K562 (cell line): Measurements from ENCODE around the gene SV2A. TPM values are rescaled to one million over a fixed set of nuclear protein-coding genes. Genes with fewer than 3 reads are reported as not detected.

Source experiments
- ATAC-seq: fragments of 200-7000 bp; cut with Tn5 transposase; 3 replicates; pipeline ENCODE4 v1.9.1; 2020; ENCODE audit warnings: moderate library complexity
- BruUV-seq: library from RNA; stranded (reverse); fragments of 400-500 nt; replicated peaks from 2 replicates; lab custom pipeline; 2021; lab: Mats Ljungman, UMichigan
- CTCF ChIA-PET: fragments of 300-600 bp; formaldehyde crosslinking; extraction: SDS; loops from one replicate; lab custom pipeline; 2021; ENCODE audit warnings: low intra/inter-chr PET ratio; lab: Yijun Ruan, JAX
- POLR2A ChIA-PET: fragments of 300-600, 350-650 bp; sonication (Branson Sonifier 250); formaldehyde crosslinking; extraction: SDS; loops from one replicate; lab custom pipeline; 2021; ENCODE audit warnings: antibody characterized with exemption, inconsistent platforms; lab: Yijun Ruan, JAX
- DNase-seq, 4 experiments: peaks; one replicate each; pipeline versions ENCODE4 v3.0.0 to v3.0.0-alpha.2; 2011 to 2018; ENCODE audit warnings: low spot score in 3 of 4, mixed read lengths in 3 of 4; ENCODE audit errors: extremely low read depth in 1 of 4
- FAIRE-seq: peaks from 2 replicates; lab custom pipeline; 2011; peaks lifted over from hg19 to GRCh38; lab: Jason Lieb, UNC
- H2AFZ ChIP-seq: 2 replicates; pipeline ENCODE4 v1.6.0; 2011; ENCODE audit warnings: low read depth, low read length, control low read depth, inconsistent platforms
- H3K27ac ChIP-seq: fragments of 200-600 bp; 3 replicates; pipeline ENCODE4 v1.8.0; 2011; ENCODE audit warnings: low read depth, mild to moderate bottlenecking, control low read depth, inconsistent platforms, low read length, moderate library complexity, mixed read lengths; ENCODE audit errors: extremely low read depth
- H3K27me3 ChIP-seq, 2 experiments: fragments of 300-600 bp in 1 of 2; 2 replicates in 1 of 2; 3 replicates in 1 of 2; pipeline versions ENCODE4 v1.6.0 to v1.8.0; 2011; ENCODE audit warnings: inconsistent platforms in 2 of 2, low read length in 2 of 2, mild to moderate bottlenecking in 1 of 2, mixed read lengths in 1 of 2, moderate library complexity in 1 of 2; ENCODE audit not compliant: control insufficient read depth in 2 of 2, insufficient read depth in 2 of 2
- H3K36me3 ChIP-seq: fragments of 300-600 bp; 3 replicates; pipeline ENCODE4 v1.8.0; 2011; ENCODE audit warnings: mild to moderate bottlenecking, low read length, inconsistent platforms; ENCODE audit not compliant: control insufficient read depth, insufficient read depth
- H3K4me1 ChIP-seq, 2 experiments: fragments of 200-600 bp in 1 of 2; replicated peaks in 1 of 2; 2 replicates in 1 of 2; 3 replicates in 1 of 2; pipeline versions ENCODE4 v1.5.1 to v1.8.0; 2011; ENCODE audit warnings: inconsistent platforms in 2 of 2, low read length in 2 of 2, mild to moderate bottlenecking in 1 of 2, mixed read lengths in 1 of 2, moderate library complexity in 1 of 2; ENCODE audit not compliant: control insufficient read depth in 2 of 2, insufficient read depth in 2 of 2
- H3K4me2 ChIP-seq: 2 replicates; pipeline ENCODE4 v1.6.1; 2011; ENCODE audit warnings: low read length, control low read depth, inconsistent platforms, mixed read lengths; ENCODE audit not compliant: insufficient read depth
- H3K4me3 ChIP-seq: fragments of 200-600 bp; sonication (generic), shearing (Covaris generic); 2 replicates; pipeline ENCODE4 v1.5.1; 2016; ENCODE audit warnings: control low read depth, inconsistent platforms
- H3K79me2 ChIP-seq: fragments of 200-600 bp; 3 replicates; pipeline ENCODE4 v1.8.0; 2011; ENCODE audit warnings: low read length, inconsistent platforms; ENCODE audit not compliant: control insufficient read depth, insufficient read depth
- H3K9ac ChIP-seq, 2 experiments: 2 replicates each; pipeline versions ENCODE4 v1.6.0 to v1.6.1; 2011; ENCODE audit warnings: low read depth in 2 of 2, low read length in 2 of 2, control low read depth in 1 of 2, inconsistent platforms in 1 of 2, mild to moderate bottlenecking in 1 of 2, mixed read lengths in 1 of 2; ENCODE audit not compliant: insufficient read depth in 1 of 2
- H3K9me1 ChIP-seq: one replicate; pipeline ENCODE4 v1.6.0; 2011; ENCODE audit warnings: inconsistent platforms, mild to moderate bottlenecking, low read length, moderate library complexity; ENCODE audit not compliant: control insufficient read depth, insufficient read depth
- H3K9me3 ChIP-seq: replicated peaks from 2 replicates; pipeline ENCODE4 v1.5.1; 2011; ENCODE audit warnings: low read depth, low read length, inconsistent platforms; ENCODE audit not compliant: control insufficient read depth, insufficient read depth
- H4K20me1 ChIP-seq: replicated peaks from 2 replicates; pipeline ENCODE4 v1.6.1; 2011; ENCODE audit warnings: low read length, inconsistent platforms, mixed read lengths; ENCODE audit not compliant: control insufficient read depth, insufficient read depth
- AFF1 ChIP-seq, 2 experiments: fragments of 450-650 bp; IDR thresholded peaks; 2 replicates each; pipeline ENCODE4 v1.6.1; 2018; ENCODE audit warnings: mild to moderate bottlenecking in 2 of 2, low read depth in 1 of 2; ENCODE audit not compliant: partially characterized antibody in 2 of 2
- ASH1L ChIP-seq: fragments of 450-650 bp; IDR thresholded peaks from 2 replicates; pipeline ENCODE4 v1.6.1; 2018; ENCODE audit warnings: borderline replicate concordance, mild to moderate bottlenecking, low read depth; ENCODE audit not compliant: partially characterized antibody
- CBX5 ChIP-seq: IDR thresholded peaks from 2 replicates; pipeline ENCODE4 v1.6.1; 2014; ENCODE audit warnings: low read depth, borderline replicate concordance
- CHD2 ChIP-seq: IDR thresholded peaks from 2 replicates; pipeline ENCODE4 v1.6.1; 2011; ENCODE audit warnings: low read depth, low read length
- EGR1 ChIP-seq: fragments of 450-650 bp; conservative IDR thresholded peaks from 2 replicates; pipeline ENCODE4 v1.6.1; 2017; ENCODE audit warnings: mild to moderate bottlenecking
- GABPB1 ChIP-seq: sonication (generic); formaldehyde crosslinking; IDR thresholded peaks from 2 replicates; pipeline ENCODE4 v1.8.0; 2022; ENCODE audit warnings: mild to moderate bottlenecking, missing genetic modification reagents
- GABPB2 ChIP-seq: fragments of 250-450 bp; sonication (Bioruptor Pico); conservative IDR thresholded peaks from 2 replicates; pipeline ENCODE4 v1.5.1; 2021; ENCODE audit warnings: mild to moderate bottlenecking
- MXI1 ChIP-seq: IDR thresholded peaks from 2 replicates; pipeline ENCODE4 v1.6.1; 2011; ENCODE audit warnings: low read depth, mild to moderate bottlenecking, improper control_type of control experiment, low read length
- NR1H2 ChIP-seq: sonication (generic); formaldehyde crosslinking; IDR thresholded peaks from 2 replicates; pipeline ENCODE4 v1.4.0; 2020; ENCODE audit warnings: mild to moderate bottlenecking, missing genetic modification reagents
- POLR2G ChIP-seq: fragments of 200-400 bp; formaldehyde crosslinking; IDR thresholded peaks from 2 replicates; pipeline ENCODE4 v1.6.1; 2017; ENCODE audit warnings: low read depth, mild to moderate bottlenecking, antibody characterized with exemption, low read length, moderate library complexity
- POU5F1 ChIP-seq: fragments of 150-350 bp; IDR thresholded peaks from 2 replicates; pipeline ENCODE4 v1.6.1; 2014; ENCODE audit warnings: borderline replicate concordance, low read length, low read depth, mild to moderate bottlenecking; ENCODE audit not compliant: partially characterized antibody
- ZNF717 ChIP-seq: fragments of 250-450 bp; sonication (Bioruptor Pico); IDR thresholded peaks from 2 replicates; pipeline ENCODE4 v1.5.0; 2021
- WGBS: fragments of 100-300 bp; shearing (Covaris generic); methylation state at CpG from one replicate; pipeline ENCODE4 v1.1.6; 2016; ENCODE audit warnings: low coverage, mixed read lengths; ENCODE audit not compliant: insufficient coverage; ENCODE audit errors: missing lambda C conversion rate; 5-methylcytosine and 5-hydroxymethylcytosine counted together
- in situ Hi-C: fragments of 300-500 bp; cut with MboI; formaldehyde crosslinking; loops from 4 replicates; pipeline ENCODE4 v1.15.0; 2018; ENCODE audit warnings: inconsistent platforms, mixed read lengths
- intact Hi-C: fragments of 100-400 bp; cut with micrococcal nuclease; formaldehyde crosslinking; loops from 2 replicates; pipeline ENCODE4 v1.14.2; 2022
- polyA plus RNA-seq, 8 experiments: library from polyadenylated mRNA; depleted of rRNA in 4 of 8; stranded (reverse) in 5 of 8; unstranded in 3 of 8; fragments of >200 nt; fragmentation: Nextera tagmentation in 2 of 8; fragmentation: Illumina TruSeq in 1 of 8; extraction: Ambion mirVana in 2 of 8; extraction: Trizol in 1 of 8; gene quantifications; 2 replicates each; pipeline versions ENCODE4 v1.2.1 to v1.2.3, GENCODE V29; 2011 to 2014; ENCODE audit warnings: inconsistent platforms in 1 of 8, missing spikeins in 1 of 8
- total RNA-seq, 7 experiments: library from RNA; depleted of rRNA in 6 of 7; stranded (reverse); fragments of >200 nt in 6 of 7; fragmentation: Illumina TruSeq in 2 of 7; extraction: Trizol in 2 of 7; gene quantifications; 2 replicates each; pipeline versions ENCODE4 v1.2.1 to v1.2.3, GENCODE V29; 2011 to 2021; ENCODE audit warnings: low replicate concordance in 1 of 7
- TF ChIP-seq, protein P1 (sequence below), 2 experiments: fragments of 450-650 bp; conservative IDR thresholded peaks; 2 replicates each; pipeline ENCODE4 v1.6.1; 2017; ENCODE audit warnings: mild to moderate bottlenecking in 2 of 2, moderate library complexity in 2 of 2
- TF ChIP-seq, protein P2 (sequence below): sonication (generic); IDR thresholded peaks from 2 replicates; pipeline ENCODE4 v1.6.1; 2016

The SV2A gene
- total and polyA plus RNA-seq, 9 of the 15 experiments (the other 6 are each of a cell fraction or from before 2014, with no cell fraction given): 0.07 to 0.22 (median 0.11) TPM; not detected in 1

DNA sequence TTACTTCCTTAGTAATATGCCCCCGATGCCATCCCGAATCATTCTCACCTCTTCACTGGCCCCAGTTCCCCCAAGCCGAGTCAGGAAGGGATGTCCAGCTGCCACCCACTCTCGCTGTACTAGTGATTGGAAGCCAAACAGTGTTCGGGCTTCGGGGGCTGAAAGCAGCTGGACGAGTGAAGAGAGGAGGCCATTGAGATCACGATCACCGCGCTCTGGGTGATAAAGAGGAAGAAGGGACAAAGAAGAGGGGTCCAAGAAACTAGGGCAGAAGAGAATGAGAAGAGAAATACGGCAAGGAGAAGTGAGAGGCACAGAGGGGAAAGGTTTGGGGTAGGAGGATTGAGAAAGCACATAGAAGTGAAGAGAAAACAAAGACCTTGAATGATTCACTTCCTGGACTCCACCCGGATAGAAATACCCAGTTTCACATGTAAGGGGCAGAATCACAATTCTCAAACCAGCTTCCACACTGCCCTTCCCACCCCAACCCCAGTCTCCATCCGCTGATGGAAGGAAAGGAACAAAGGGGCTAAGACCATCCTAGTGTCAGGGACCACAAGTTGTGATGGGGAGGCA, 13.7 kb upstream of the SV2A start (continued):
- TF ChIP-seq NR1H2 (CRISPR knock-in tag): no peak
- no peak for TF ChIP-seq CHD2
- no peak for TF ChIP-seq POU5F1
- TF ChIP-seq ZNF717 (CRISPR knock-in tag): no peak
- TF ChIP-seq, all 486 proteins: peak for 0

DNA sequence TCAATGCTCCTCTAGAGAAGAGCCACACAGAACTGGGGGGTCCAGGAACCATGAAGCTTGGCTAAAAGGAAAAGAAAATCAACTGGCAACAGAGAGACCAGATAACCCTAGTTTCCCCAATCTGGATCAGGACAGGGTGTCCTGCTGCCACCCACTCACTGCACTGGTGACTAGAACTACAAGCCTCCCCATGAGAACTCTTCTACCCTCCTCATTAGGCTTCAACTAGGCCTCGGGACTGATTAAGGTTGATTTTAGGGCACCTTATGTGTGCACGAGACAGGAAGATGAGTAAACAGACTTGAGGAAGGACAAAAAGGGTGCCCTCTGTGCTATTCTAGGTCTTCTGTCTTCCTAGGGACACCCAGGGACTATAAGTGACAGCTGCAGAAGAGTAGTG, 12.2 kb upstream of the SV2A start:
- intact Hi-C loops (no loop called here), in situ Hi-C loops (no loop called here)
- Histone ChIP-seq H3K79me2 (peaks cover 33% of the 10 kb centered on the region), H3K9me1 (no peaks in the 10 kb centered on the region), H3K9ac (peak overlapping the region in 1 of 2 experiments; percentile 42; a peak in 1 of 4 replicates), H3K27me3 (no peaks in the 10 kb centered on the region), H3K36me3 (peaks cover 20% of the 10 kb centered on the region)
- no peak for FAIRE-seq
- POLR2A ChIA-PET: interaction anchor here (2.8 to 3.5 kb wide), 2 partner anchors 8 to 43 kb away, joined by 22 to 28 read pairs; a partner anchor contains a TSS
- 47% methylated on average over 2 of the region's 2 CpGs for WGBS
- TF ChIP-seq GABPB1 (no peak), ASH1L (no peak), AFF1 (IDR thresholded peaks at IDR 0.05; ENCODE audit: low read depth in 1 of 2, partially characterized antibody in 2 of 2) (no peak), GABPB2 (no peak), EGR1 (peak; percentile 55), MXI1 (no peak), CBX5 (no peak), POLR2G (no peak)
- TF ChIP-seq, protein P1, sequence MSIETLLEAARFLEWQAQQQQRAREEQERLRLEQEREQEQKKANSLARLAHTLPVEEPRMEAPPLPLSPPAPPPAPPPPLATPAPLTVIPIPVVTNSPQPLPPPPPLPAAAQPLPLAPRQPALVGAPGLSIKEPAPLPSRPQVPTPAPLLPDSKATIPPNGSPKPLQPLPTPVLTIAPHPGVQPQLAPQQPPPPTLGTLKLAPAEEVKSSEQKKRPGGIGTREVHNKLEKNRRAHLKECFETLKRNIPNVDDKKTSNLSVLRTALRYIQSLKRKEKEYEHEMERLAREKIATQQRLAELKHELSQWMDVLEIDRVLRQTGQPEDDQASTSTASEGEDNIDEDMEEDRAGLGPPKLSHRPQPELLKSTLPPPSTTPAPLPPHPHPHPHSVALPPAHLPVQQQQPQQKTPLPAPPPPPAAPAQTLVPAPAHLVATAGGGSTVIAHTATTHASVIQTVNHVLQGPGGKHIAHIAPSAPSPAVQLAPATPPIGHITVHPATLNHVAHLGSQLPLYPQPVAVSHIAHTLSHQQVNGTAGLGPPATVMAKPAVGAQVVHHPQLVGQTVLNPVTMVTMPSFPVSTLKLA (conservative IDR thresholded peaks at IDR 0.05): no peak
- TF ChIP-seq, protein P2, sequence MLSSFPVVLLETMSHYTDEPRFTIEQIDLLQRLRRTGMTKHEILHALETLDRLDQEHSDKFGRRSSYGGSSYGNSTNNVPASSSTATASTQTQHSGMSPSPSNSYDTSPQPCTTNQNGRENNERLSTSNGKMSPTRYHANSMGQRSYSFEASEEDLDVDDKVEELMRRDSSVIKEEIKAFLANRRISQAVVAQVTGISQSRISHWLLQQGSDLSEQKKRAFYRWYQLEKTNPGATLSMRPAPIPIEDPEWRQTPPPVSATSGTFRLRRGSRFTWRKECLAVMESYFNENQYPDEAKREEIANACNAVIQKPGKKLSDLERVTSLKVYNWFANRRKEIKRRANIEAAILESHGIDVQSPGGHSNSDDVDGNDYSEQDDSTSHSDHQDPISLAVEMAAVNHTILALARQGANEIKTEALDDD: peak; percentile 24; the same call in 1 of the 2 replicates
- TF ChIP-seq, all 486 proteins: peak for 2
- DNase-seq: no peak
- no peak overlapping the region for H3K4me3 ChIP-seq
- H2AFZ ChIP-seq: peak overlapping the region; percentile 82; the same call in 1 of the 2 replicates
- no peak for ATAC-seq
- H3K27ac ChIP-seq: no peak overlapping the region
- H3K9me3 ChIP-seq: no peaks in the 10 kb centered on the region
- peaks cover 22 to 23% of the 10 kb centered on the region in 2 experiments for H3K4me1 ChIP-seq
- H3K4me2 ChIP-seq: no peak overlapping the region
- CTCF ChIA-PET: no interaction called here
- H4K20me1 ChIP-seq: no peaks in the 10 kb centered on the region
- no TSS peak for BruUV-seq
